ENCODE results near the gene PCARE. TPM values are rescaled to one million over a fixed set of nuclear protein-coding genes. Genes with fewer than 3 reads are reported as not detected.

PCARE gene
- total RNA-seq, 4 donors from 2014 or later = not detected

GRCh38 chr2:29053670-29054400, 20.5 kb downstream of the PCARE start:
- H3K36me3 ChIP-seq = no peaks in the 10 kb centered on the region
- no peaks in the 10 kb centered on the region for H3K27me3 ChIP-seq
- H3K4me1 ChIP-seq = no peaks in the 10 kb centered on the region
- no peaks in the 10 kb centered on the region for H3K9me3 ChIP-seq
- H3K27ac ChIP-seq = no peak overlapping the region
- no peak for DNase-seq
- TF ChIP-seq, protein P1, sequence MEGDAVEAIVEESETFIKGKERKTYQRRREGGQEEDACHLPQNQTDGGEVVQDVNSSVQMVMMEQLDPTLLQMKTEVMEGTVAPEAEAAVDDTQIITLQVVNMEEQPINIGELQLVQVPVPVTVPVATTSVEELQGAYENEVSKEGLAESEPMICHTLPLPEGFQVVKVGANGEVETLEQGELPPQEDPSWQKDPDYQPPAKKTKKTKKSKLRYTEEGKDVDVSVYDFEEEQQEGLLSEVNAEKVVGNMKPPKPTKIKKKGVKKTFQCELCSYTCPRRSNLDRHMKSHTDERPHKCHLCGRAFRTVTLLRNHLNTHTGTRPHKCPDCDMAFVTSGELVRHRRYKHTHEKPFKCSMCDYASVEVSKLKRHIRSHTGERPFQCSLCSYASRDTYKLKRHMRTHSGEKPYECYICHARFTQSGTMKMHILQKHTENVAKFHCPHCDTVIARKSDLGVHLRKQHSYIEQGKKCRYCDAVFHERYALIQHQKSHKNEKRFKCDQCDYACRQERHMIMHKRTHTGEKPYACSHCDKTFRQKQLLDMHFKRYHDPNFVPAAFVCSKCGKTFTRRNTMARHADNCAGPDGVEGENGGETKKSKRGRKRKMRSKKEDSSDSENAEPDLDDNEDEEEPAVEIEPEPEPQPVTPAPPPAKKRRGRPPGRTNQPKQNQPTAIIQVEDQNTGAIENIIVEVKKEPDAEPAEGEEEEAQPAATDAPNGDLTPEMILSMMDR (IDR thresholded peaks at IDR 0.05) = no peak
- no peak for TF ChIP-seq POLR2A (IDR thresholded peaks at IDR 0.05)
- H3K4me3 ChIP-seq = no peak overlapping the region

GRCh38 chr2:29053223-29053622, 21.1 kb downstream of the PCARE start:
- Histone ChIP-seq H3K36me3 (no peaks in the 10 kb centered on the region), H3K27me3 (no peaks in the 10 kb centered on the region), H3K9me3 (no peaks in the 10 kb centered on the region), H3K4me1 (no peaks in the 10 kb centered on the region), H3K4me3 (no peak overlapping the region), H3K27ac (no peak overlapping the region)
- DNase-seq = no peak
- TF ChIP-seq POLR2A (IDR thresholded peaks at IDR 0.05) = no peak
- TF ChIP-seq, protein P1 (IDR thresholded peaks at IDR 0.05) = no peak

- TF ChIP-seq, protein P1 (IDR thresholded peaks at IDR 0.05) = no peak
- no peak for TF ChIP-seq POLR2A (IDR thresholded peaks at IDR 0.05)
- H3K4me3 ChIP-seq = no peak overlapping the region
- no peak for DNase-seq
- no peaks in the 10 kb centered on the region for H3K27me3 ChIP-seq
- H3K27ac ChIP-seq = no peak overlapping the region
- no peaks in the 10 kb centered on the region for H3K9me3 ChIP-seq
- no peaks in the 10 kb centered on the region for H3K36me3 ChIP-seq
- no peaks in the 10 kb centered on the region for H3K4me1 ChIP-seq
Observed at GRCh38 chr2:29052807-29053206, 21.5 kb downstream of the PCARE start.

DNA sequence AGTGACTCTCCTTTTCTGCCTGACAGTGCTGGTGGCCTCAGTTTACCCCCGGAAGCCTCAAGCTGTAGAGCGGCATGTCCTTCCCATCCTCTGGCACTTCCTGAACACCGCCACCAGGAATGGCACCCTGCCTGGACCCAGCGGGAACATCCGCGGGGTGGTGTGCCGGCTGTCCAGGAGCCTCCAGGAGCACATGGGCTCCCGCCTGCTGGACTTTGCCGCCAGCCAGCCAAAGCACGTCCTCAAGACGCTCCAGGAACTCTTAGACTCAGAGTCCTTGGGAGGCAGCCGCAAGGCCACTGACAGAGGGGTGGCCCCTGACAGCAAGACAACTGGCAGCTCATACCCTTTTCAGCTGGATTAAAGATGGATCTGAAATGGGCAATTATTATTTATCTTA, 22.6 kb downstream of the PCARE start:
- H3K27me3 ChIP-seq = no peaks in the 10 kb centered on the region
- no peaks in the 10 kb centered on the region for H3K4me1 ChIP-seq
- H3K27ac ChIP-seq = no peak overlapping the region
- TF ChIP-seq, protein P1 (IDR thresholded peaks at IDR 0.05) = no peak
- TF ChIP-seq POLR2A (IDR thresholded peaks at IDR 0.05) = no peak
- DNase-seq = no peak
- no peak overlapping the region for H3K4me3 ChIP-seq
- H3K36me3 ChIP-seq = no peaks in the 10 kb centered on the region
- H3K9me3 ChIP-seq = no peaks in the 10 kb centered on the region

GRCh38 chr2:29050591-29050990, 23.7 kb downstream of the PCARE start:
- H3K9me3 ChIP-seq = no peaks in the 10 kb centered on the region
- no peaks in the 10 kb centered on the region for H3K4me1 ChIP-seq
- DNase-seq = no peak
- no peak overlapping the region for H3K27ac ChIP-seq
- TF ChIP-seq POLR2A (IDR thresholded peaks at IDR 0.05) = no peak
- TF ChIP-seq, protein P1 (IDR thresholded peaks at IDR 0.05) = no peak
- no peaks in the 10 kb centered on the region for H3K36me3 ChIP-seq
- H3K4me3 ChIP-seq = no peak overlapping the region
- H3K27me3 ChIP-seq = no peaks in the 10 kb centered on the region
